HG03565 (cell line): ENCODE data around the gene RACGAP1.

Experiments used
- ATAC-seq: cut with Tn5 transposase; IDR thresholded peaks from one replicate; pipeline ENCODE4 v1.9.1; 2021; ENCODE audit warnings: mild to moderate bottlenecking, moderate library complexity; ENCODE audit not compliant: unreplicated experiment

The RACGAP1 gene

DNA sequence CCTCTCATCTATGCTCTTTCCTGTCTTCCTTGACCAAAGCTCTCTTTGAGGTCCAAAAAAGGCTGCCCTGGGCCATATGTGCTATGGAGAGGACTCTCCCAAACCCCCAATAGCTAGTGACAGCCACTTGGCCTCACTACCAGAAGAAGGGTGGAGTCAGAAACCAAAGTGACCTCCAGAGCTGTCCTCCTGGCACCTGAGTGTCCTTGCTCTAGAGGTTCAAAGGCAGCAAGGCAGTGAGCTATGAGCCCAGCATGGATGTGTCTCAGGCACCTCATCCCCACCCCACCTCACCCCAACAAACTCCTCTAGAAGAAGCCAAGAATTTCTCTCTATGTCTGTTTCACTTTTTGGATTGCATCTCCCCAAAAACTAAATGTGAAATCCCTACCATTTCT is 67.7 kb downstream of the RACGAP1 start:
- ATAC-seq, result no peak

DNA sequence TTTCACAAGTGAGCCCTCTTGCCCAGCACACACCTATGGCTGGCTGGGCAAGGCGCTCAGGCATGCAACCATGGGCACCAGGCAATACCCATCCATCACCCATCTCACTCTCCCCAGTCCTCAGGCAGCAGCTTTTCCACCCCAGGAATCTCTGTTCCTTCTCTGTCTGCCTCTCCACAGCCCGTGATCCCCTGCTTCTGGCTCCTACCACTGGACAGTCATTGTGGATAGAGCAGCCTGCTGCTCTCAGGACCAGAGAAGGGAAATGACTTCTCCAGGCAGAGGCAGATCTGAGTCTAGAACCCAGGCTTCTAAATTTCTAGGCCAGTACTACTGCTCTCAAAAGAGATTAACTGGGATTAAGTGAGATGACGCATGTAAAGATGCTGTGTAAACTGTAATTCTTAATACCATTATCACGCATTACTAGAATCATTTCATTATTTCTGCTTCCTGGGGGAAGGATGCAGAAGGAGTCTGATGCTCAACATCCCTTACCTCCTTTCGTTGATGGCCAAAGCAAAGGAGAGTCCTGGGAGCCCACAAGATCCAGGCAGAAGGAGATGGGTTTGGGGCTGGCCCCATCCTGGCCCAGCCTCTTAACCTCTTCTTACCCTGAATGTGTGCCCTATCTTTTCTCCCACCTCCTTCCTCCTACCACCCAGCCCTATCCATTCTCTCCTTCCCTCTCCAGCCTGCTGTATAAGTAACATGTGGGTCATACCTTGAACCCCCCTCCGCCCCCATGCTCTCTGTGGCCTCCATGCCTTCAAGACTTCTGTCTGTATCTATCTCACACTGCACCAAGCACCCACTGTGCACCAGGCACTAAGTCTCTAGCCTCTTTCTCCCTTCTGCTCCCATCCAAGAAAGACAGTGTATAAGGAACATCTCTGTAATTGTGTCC is 68.4 kb downstream of the RACGAP1 start:
- no peak for ATAC-seq

- no peak for ATAC-seq
Observed at GRCh38 chr12:49955899-49956662, 69.2 kb downstream of the RACGAP1 start.

- no peak for ATAC-seq
Observed at GRCh38 chr12:49954863-49955830, 70.1 kb downstream of the RACGAP1 start.

DNA sequence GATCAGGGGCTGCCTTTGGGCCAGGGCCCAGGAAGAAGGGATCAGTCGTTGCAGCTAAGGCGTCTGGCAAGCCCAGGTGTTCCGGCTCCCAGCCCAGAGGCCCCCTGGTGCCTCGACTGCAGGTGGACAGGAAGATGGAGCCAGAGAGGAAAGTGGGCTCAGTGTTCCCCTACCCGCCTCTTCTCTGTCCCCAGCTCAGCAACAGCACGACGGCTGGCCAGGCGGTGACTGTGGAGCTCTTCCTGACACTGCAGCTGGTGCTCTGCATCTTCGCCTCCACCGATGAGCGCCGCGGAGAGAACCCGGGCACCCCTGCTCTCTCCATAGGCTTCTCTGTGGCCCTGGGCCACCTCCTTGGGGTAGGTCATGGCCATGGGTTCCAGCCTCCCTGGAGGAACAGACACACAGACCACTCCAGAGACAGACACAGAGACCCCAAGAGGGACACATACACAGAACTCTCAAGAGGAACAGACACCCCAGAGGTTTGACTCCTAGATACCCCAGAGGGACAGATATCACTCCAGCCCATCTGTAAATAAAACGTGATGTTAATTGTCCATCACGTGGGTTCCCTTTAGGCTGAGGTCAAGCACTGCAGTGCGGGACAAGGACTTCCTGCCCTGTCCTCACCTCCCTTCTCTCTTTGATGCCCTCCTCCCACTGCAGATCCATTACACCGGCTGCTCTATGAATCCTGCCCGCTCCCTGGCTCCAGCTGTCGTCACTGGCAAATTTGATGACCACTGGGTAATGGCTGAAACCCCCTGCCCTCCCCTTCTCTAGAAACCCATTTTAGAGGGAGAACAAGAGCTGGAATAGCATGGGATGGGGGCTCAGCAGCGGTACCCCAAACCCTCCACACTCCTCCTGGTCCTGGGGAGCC is 71.1 kb downstream of the RACGAP1 start:
- no peak for ATAC-seq

- ATAC-seq, result no peak
Observed at GRCh38 chr12:49953151-49953550, 72.1 kb downstream of the RACGAP1 start.

DNA sequence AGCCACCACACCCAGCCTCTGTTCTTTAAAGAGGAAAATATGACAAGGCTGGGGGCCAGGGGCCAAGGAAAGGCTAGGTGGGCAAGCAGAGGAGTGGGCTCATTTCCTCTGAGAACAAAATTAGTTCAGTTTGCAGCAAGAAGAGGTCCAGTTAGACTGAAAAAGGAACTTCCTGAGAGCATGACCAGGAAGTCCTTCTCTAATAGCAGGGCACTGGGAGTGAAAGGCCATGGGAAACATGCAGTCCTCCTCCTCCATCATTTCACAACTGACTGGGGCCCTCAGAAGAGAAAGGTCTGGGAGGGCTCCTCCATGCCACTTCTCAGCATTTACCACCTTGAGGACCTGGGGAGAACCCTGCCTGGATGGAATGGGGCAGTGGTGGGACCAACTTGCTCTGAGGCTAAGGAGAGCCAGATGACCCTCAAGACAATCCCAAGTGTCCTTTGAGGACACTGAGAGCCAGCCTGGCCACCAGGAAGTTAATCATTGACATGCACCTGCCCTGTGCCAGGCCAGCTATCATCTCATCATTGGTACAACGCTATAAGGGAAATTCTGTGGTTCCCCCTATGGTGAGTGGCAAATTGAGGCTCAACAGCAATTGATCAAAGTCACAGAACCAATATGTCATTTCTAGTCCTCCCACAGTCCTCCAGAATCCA is 72.8 kb downstream of the RACGAP1 start:
- no peak for ATAC-seq

DNA sequence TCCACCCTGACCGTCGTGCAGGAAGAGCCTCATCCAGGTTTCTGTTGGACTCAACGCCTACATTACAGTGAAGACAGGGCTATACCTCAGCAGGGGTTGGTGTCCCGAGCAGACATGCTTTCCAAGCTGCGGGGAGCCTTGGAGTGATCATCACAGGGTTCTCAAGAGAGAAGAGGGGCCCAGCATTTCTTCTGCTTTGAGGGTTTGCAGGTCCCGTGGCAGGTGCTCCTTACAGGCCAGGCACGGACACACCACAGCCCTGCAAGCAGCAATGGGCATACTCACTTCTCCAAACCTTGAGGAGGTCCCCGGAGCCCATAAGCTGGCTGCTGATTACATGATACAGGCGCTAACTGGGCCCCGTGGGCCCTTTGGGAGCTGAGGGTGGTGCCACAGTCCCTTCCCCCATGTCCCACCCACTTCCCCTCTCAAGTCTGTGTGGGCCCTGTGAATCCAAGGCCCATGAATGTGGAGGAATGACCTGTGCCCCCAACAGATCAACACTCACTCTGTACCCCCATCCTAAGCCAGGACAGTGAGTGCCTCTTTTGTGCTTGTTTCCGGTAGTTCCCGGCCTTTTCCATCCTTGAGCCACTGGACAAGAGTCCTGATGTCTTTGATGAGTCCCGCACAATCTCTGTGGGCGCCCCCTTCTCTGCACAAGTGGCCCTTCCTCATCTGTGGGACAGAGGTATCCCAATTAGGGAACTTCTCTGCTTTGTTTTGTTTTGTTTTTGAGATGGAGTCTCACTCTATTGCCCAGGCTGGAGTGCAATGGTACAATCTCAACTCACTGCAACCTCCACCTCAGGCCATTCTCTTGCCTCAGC is 73.7 kb downstream of the RACGAP1 start:
- no peak for ATAC-seq

DNA sequence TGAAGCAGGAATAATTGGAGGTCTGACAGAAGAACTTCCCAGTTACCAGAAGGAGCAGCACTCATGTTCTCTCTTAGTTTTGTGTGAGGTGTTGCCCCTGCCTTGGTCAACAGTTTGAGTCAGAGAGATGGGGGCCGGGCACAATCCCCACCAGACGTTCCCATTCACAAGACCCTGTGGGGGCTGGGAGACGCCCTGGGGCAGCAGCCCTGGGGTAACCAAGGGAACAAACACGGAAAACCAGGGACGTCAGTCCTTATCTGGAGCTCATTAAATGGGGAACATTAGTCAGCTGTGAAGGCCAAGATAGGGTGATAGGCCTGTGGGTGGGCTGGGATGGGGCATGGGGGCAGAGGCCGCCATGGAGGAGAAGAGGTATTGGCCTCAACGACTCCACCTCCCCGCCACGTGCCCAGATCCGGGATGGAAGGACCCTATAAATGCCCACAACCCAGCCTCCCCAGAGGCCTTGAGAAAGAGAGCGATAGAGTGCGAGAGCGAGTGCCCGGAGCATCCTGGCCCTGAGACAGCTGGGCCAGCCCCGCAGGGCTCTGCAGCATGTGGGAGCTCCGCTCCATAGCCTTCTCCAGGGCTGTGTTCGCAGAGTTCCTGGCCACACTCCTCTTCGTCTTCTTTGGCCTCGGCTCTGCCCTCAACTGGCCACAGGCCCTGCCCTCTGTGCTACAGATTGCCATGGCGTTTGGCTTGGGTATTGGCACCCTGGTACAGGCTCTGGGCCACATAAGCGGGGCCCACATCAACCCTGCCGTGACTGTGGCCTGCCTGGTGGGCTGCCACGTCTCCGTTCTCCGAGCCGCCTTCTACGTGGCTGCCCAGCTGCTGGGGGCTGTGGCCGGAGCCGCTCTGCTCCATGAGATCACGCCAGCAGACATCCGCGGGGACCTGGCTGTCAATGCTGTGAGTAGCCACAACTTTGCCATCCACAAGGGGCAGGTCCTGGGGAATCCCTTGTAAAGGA is 74.7 kb downstream of the RACGAP1 start, which contains the start of gene AQP2:
TSS of gene AQP2 (plus strand) at position 465 of the 979 bp plus-strand sequence. CDS start at position 559, 94 bp downstream.
- no peak for ATAC-seq

DNA sequence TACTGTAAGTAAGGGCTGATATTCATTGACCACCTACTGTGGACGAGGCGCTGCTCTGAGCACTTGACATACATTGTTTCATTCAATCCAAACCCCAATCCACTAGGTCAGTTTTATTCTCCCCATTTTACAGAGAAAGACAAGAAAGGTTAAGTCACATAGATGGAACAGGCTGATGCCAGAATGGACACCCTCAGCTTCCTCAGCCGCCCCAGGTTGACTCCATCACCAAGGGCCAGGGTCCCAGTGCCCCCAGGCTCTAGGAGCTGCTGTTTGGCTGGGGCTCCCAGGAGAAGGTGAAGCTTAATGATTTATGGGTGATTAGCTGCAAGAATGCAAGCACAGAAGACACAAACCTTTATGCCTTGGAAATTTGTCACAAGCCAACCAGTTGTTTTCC is 75.4 kb downstream of the RACGAP1 start:
- no peak for ATAC-seq

DNA sequence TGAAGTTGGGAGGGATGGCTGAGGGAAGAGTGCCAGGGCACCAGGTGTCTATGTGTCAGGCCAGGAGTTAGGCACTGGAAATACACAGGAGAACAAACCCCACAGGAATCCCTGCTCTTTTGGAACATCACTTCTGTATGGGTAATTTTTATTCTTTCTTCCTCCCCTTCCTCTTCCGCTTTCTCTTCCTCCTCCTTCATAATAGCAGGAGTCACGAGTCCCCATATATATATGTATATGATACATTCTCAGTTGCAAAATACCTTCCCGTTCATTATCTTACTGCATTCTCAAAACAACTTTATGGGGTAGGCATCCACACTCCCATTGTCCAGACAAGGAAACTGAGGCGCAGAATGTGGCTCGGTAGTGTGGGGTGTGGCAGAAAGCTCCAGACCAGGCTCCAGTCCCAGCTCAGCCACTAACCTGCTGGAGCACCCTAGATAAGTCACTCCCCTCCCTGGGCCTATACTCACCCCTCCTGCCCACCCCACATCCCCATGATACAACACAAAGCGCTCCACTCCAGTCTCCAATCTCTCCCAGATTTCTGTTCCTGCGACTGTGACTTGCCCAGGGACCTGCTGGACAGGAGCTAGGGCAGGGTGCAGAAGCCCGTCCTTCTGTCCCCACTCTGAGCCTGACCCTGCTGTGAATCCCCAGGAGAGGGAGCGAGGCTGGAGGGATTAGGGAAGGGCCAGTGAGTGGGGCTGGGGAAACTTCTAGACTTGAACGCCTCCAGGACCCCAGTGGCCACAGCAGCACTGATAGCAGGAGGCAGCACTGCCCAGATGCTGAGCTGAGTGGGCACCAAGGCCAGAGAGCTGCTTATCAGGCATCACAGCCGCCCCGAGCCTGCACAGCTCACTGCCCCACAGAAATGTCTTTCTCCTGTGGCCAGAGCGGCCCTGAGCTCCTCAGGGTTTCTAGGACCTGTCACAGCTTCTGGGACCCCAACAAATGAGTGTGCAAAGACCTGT is 76.1 kb downstream of the RACGAP1 start:
- no peak for ATAC-seq

- no peak for ATAC-seq
Observed at GRCh38 chr12:49947593-49948226, 77.6 kb downstream of the RACGAP1 start.

DNA sequence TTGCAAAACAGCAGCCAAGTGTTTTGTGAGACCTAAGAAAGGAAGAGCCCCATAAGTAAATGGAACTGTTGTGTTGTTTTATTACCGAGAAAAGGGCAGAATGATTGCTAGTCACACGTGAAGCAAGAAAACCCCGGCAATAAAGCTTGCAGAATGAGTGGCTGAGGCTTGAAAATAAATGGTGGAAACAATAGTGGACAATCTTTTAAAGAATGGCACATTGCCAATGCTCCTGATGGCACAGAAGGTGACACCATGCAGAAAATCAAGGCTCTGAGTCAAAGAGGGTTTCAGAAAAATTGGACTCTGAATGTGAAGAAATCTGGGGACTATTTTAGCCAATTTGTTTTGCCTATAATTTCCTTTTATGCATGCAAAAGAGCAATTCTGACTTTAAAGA is 78.8 kb downstream of the RACGAP1 start:
- no peak for ATAC-seq

- ATAC-seq, result no peak
Observed at GRCh38 chr12:49946086-49946485, 79.2 kb downstream of the RACGAP1 start.

DNA sequence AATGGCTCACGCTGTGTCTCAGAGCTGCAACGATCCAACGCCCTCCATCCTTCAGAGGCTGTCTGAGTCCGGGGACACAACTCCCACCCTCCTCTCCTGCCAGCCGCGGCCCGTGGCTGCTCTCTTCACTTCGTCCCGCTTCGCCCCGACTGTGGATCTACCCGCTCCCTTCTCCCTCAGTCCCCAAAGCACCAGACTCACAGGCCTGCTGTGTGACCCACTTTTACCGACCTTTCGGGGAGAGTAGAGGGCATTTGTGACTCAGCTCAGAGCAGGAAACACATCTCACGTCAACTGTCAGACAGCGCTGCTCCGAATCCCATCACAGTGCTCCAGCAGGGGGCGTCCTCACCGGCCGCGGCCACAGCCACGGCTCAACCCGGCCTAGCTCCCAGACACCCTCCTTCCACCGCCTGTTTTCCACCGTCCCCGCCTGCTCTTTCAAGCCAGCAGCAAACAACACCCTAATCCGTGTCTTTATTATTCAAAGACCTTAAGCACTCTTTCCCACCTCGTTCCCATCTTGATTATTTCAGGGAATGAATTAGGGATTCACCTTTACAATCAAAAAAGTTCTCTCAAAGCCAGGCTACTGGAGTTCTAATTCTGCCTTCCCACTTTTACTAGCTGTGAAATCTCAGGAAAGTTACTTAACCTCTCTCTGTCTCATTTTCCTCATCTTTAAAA is 79.8 kb downstream of the RACGAP1 start:
- ATAC-seq, result no peak
